ENCODE measurements around the gene FTSJ1.
"Not testable (repeated sequence)": the region's sequence is repeated elsewhere in the genome, so short reads cannot be mapped to it uniquely, and the experiment has no call there.

FTSJ1 gene, protein sequence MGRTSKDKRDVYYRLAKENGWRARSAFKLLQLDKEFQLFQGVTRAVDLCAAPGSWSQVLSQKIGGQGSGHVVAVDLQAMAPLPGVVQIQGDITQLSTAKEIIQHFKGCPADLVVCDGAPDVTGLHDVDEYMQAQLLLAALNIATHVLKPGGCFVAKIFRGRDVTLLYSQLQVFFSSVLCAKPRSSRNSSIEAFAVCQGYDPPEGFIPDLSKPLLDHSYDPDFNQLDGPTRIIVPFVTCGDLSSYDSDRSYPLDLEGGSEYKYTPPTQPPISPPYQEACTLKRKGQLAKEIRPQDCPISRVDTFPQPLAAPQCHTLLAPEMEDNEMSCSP

DNA sequence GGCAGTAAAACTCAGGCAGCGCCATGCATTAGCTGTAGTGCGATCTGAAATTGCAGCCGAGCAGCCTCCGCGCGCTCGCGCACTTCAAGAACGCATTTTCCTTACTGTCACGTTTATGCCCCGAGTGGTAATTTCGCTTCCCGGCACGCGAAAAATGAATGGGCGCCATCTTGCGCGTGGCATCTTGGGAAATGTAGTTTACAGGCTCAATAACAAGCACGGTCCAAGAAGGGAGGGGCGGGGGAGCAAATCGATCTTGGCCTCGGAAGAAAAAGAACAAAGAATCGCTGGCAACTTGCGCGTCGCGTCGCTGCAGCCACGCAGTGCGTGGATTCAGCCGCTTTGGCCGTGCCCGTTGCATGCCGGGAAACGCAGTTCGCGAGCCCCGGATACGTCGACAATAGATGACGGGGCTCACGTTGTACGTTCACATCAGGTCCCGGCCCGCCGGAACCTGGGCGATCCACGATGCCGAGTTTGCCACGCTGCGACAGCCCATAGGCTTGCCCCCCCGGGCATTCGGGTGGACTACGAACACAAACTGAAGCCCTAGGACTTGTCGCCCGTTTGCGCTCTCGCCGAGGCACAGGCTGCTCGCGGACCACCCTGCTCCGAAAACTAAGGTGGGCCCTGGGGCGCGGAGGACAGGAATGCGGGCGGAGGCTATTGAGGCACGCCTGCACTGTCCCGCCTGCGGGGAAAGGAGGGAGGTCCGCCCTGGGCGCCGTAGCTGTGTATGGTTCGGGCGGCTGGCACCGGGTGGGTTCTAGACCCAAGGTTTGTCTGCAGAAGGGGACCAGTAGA lies at the start of gene FTSJ1:
TSS of gene FTSJ1 (plus strand) at position 426 of the 804 bp plus-strand sequence. CDS start 1,849 bp downstream, outside the sequence.
- DNase-seq = peak; percentile 73 to 91

DNA sequence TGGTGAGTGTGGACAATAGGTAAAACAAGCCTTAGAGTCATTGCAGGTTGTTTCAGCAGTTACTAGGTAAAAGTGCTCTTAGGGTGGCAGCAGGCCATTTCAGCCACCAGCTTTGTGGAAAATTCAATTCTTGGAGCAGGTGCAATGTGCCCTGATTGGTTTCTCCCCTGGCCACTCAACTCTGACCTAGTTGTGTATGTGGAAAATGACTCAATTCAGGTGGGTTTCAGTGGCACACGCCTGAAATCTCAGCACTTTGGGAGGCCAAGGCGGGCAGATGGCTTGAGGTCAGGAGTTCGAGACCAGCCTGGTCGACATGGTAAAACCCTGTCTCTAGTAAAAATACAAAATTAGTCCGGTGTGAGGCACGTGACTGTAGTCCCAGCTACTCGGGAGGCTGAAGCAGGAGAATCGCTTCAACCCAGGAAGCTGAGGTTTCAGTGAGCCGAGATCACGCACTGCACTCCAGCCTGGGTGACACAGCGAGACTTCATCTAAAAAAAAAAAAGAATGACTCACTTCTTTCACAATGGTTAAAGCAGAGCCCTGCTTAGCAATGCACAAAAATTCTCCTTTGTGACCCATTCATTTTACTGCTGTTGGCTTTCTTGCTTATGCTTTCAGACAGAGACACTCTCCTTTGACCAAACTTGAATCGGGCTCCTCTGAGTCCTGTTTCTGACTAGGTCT lies 48.8 kb upstream of the FTSJ1 start:
- not testable (repeated sequence) for DNase-seq

- not testable (repeated sequence) for DNase-seq
These were observed 46.4 kb upstream of the FTSJ1 start for GRCh38 chrX:48429606-48430005.

DNA sequence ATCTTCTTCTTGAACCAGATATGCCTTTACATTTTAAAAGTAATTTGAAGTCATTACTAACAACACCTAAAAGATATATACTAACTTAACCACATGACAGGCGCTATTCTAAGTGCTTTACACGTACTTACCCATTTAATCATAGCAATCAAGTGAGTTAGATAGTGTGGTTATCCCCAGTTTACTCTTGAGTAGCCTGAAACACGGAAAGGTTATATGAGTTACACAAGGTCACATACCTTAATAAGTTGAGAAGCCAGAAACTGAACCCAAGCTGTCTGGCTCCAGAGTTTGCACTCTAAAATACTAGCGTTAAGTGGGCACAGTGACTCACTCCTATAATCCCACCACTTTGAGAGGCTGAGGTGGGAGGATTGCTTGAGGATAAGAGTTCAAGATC lies 45.8 kb upstream of the FTSJ1 start:
- DNase-seq = not testable (repeated sequence)

DNA sequence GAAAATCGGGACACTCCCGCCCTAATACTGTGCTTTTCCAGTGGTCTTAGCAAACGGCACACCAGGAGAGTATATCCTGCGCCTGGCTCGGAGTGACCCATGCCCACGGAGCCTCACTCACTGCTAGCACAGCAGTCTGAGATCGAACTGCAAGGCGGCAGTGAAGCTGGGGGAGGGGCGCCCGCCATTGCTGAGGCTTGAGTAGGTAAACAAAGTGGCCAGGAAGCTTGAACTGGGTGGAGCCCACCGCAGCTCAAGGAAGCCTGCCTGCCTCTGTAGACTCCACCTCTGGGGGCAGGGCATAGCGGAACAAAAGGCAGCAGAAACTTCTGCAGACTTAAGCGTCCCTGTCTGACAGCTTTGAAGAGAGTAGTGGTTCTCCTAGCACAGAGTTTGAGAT lies 42.3 kb upstream of the FTSJ1 start:
- DNase-seq = not testable (repeated sequence)

DNA sequence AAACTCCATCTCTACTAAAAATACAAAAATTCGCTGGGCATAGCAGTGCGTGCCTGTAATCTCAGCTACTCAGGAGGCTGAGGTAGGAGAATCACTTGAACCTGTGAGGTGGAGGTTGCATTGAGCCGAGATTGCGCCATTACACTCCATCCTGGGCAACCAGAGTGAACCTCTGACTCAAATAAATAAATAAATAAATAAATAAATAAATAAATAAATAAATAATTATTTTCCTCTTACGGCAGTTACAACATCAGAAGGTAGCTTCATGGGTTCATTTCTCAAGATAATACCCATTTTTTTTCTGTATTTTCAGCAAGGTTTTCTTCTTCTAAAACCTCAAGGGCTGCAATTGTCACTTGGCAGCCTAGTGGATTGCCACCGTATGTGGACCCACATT lies 28.8 kb upstream of the FTSJ1 start:
- not testable (repeated sequence) for DNase-seq

- no peak for DNase-seq
These were observed 25.9 kb upstream of the FTSJ1 start for GRCh38 chrX:48450076-48450475.

DNA sequence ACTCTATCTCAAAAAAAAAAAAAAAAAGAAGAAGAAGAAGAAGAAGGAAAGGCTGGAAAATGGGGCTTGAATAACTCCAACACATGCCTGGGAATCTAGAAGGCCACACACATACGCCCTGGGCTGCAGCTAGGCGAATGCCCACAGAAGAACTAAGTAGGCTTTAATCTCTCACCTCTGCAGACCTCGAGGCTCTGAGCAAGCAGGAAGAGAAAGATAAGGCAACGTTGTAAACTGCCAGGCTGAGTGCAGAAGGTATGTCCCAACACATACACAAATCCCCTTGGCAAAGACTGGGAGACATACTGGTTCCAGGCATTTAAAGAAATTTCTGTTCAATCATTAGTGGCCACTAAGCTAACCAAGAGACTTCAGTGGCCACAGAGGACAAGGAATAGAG lies 24.3 kb upstream of the FTSJ1 start:
- no peak for DNase-seq

DNA sequence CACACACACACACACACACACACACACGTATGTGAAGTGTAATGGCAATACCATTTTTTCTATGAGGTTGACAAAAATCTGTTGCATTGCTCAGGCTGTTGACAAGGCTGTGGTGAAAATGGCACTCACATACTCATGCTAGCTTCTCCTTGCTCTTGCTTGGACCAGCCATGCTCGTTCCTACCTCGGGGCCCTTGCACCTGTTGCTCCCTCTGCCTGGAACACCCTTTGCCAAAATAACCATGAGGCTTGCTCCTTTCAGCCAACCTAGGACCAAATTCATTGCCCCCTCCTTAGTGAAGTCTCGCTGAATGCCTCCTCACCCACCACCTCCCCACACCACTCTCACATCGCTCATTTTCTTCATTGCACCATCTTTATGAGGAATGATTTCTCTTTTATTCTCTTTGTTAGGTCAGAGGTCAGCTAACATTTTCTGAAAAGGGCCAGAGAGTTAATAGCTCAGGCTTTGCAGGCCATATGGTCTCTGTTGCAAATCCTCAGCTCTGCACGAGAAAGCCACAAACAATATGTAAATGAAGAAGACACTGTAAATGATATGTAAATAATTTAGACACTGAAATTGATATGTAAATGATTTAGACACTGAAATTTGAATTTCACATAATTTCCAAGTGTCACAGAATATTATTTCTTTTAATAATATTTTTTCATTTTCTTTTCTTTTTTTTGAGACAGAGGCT lies 19.2 kb upstream of the FTSJ1 start:
- no peak for DNase-seq

- DNase-seq = no peak
These were observed 17.3 kb upstream of the FTSJ1 start for GRCh38 chrX:48458711-48459110.

GRCh38 chrX:48459483-48459882 lies 16.5 kb upstream of the FTSJ1 start:
- no peak for DNase-seq

GRCh38 chrX:48460031-48460430 lies 16.0 kb upstream of the FTSJ1 start:
- DNase-seq = no peak

GRCh38 chrX:48460606-48461005 lies 15.4 kb upstream of the FTSJ1 start:
- DNase-seq = no peak

DNA sequence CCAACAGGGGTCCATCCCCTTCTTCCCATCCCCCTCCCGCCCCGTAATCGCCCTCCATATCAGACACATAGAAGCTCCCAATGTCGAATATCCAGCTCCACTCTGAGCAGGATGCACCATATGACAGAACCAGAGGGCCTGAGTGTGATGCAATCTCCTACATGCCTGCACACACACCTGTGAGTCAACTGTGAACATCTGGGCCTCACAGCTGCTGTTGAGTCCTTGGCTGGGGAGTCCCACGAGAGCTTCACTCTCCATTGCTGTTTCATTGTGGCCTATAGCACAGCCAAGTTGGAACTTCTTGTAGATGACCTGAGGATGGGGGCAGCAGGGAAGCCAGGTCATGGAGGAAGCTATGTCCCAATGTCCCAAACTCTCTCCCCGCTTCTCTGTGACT lies 14.2 kb upstream of the FTSJ1 start:
- no peak for DNase-seq

- DNase-seq = no peak
These were observed 10.6 kb upstream of the FTSJ1 start for GRCh38 chrX:48465336-48465933.

GRCh38 chrX:48466696-48467095 lies 9.3 kb upstream of the FTSJ1 start:
- DNase-seq = peak; percentile 14 to 21

DNA sequence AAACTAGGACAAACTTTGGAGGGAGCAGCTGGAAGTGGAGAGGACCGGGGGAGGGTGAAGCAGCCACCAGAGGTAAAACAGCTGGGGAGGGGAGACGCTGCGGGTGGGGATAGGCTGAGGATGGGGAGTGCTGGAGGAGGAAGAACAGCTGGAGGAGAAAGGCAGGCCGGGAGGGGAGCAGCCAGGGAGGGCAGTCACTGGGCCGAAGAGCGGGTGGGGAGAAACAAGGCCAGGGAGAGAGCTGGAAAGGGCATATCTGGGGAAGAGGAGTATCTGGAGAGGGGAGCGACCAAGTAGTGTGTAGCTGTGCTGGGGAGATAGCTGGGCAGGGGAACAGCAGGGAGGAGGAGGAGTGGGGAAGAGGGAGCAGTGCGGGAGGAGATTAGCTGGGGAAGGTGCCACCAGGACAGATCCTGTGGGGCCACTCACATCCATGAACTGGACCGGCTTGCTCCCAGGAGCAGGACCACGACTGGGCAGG lies 8.7 kb upstream of the FTSJ1 start:
- DNase-seq = no peak

DNA sequence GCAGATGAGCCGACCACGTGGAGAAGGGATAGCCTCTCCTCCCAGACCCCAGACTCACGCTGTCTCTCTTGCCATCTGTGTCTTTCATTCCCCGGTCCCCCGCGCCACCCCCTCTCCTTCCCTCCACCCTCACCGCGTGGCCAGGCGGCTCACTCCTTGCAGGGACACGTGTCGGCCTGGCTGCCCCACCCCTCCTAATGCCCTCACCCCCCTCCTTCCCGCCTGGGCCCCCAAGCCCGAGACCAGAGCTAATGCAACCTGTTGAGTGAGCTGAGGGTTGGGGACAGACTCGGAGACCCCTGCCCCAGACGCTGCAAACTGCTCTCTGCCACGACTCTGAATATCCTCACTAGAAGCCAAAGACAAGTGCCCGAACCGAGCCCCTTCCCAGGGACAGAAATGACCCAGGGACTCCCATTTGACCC lies 7.7 kb upstream of the FTSJ1 start:
- DNase-seq = peak; percentile 59

DNA sequence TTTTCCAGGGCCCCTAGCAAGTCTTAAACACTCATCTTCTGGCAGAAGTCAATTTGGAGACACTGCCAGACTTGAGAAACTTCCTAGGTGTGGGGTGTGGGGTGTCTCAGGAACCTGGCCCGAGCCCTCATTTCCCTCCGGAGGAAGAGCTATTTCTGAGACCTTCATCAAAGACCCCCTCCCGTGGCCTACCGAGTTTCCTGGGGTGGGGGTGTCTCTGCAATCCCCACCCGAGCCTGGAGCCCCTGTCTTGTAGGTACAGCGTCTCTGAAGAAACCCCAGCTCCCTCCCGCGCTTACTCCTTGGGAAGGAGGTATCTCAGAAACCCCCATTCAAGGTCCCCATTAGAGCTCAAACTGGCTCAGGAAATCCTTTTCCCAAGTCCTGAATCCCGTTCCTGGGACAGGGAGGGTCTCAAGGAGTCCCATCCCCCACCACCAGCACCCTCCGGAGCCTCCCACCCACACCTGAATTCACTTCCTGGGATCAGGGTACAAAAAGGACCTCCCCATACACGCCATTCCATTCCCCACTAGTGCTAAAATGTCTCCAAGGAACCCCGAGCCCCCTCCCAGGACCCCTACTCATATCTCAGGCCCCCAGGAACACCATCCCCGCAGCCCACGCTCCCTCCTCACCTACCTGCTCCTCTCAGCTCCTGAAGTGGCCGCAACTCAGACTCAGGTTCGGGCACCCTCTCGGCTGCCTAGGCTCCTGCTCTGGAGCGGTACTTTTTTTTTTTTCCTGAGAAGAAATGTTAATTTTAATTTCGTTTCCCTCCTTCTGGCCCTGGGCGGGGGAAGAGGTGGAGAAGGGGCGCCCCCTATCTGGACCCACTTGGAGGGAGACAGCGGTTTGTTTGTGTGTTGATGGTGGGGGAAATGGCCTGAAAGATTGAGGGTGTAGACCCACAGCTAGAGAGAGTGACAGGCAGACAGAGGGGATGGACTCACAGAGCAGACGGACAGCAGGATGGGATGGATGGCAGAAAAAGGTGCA lies 7.0 kb upstream of the FTSJ1 start:
- peak; percentile 55 for DNase-seq

GRCh38 chrX:48470110-48470832 lies 5.7 kb upstream of the FTSJ1 start, which contains the start of gene SLC38A5:
TSS of gene SLC38A5 (minus strand) at chrX:48470260. CDS start at chrX:48467924, 2,336 bp downstream.
- DNase-seq = no peak

Measured in stimulated activated CD4-positive, alpha-beta T cell treated with anti-CD3 and anti-CD28 coated beads, Interleukin-4, amount 100 ng/mL, for 4 hours (primary cell).